H1 (cell line): Measurements from ENCODE around the gene ABCA1. TPM values are rescaled to one million over a fixed set of nuclear protein-coding genes. Genes with fewer than 3 reads are reported as not detected.

Source experiments
- CTCF ChIA-PET: fragments of 300-600 bp; sonication (Branson Sonifier 250); formaldehyde crosslinking; loops from one replicate; lab custom pipeline; 2021; ENCODE audit not compliant: partially characterized antibody; lab: Charles Lee
- POLR2A ChIA-PET: fragments of 300-600 bp; sonication (Branson Sonifier 250); formaldehyde crosslinking; loops from one replicate; lab custom pipeline; 2021; ENCODE audit warnings: inconsistent platforms; ENCODE audit not compliant: partially characterized antibody; lab: Charles Lee
- DNase-seq, 2 experiments: peaks; one replicate each; pipeline versions ENCODE4 v3.0.0 to v3.0.0-alpha.2; 2010 to 2022; ENCODE audit warnings: low spot score in 2 of 2, low read depth in 1 of 2, mixed read lengths in 1 of 2
- FAIRE-seq: peaks from 2 replicates; lab custom pipeline; 2011; peaks lifted over from hg19 to GRCh38; lab: Jason Lieb, UNC
- H2AFZ ChIP-seq: 2 replicates; pipeline ENCODE4 v1.8.1; 2012; ENCODE audit warnings: low read length, inconsistent platforms
- H2AK5ac ChIP-seq: 2 replicates; pipeline ENCODE4 v1.6.1; 2013; ENCODE audit warnings: low read depth, low read length
- H2BK120ac ChIP-seq: replicated peaks from 2 replicates; pipeline ENCODE3; 2013; ENCODE audit warnings: low read depth, low read length, inconsistent platforms
- H2BK12ac ChIP-seq: 2 replicates; pipeline ENCODE4 v1.6.1; 2013; ENCODE audit warnings: low read depth, low read length
- H2BK15ac ChIP-seq: 2 replicates; pipeline ENCODE4 v1.6.1; 2013; ENCODE audit warnings: low read length
- H2BK20ac ChIP-seq: 2 replicates; pipeline ENCODE4 v1.6.1; 2013; ENCODE audit warnings: low read length
- H2BK5ac ChIP-seq: 2 replicates; pipeline ENCODE4 v1.6.1; 2013; ENCODE audit warnings: low read depth, low read length
- H3K14ac ChIP-seq: 2 replicates; pipeline ENCODE4 v1.6.1; 2013; ENCODE audit warnings: inconsistent platforms; ENCODE audit not compliant: insufficient read length
- H3K18ac ChIP-seq: 2 replicates; pipeline ENCODE4 v1.6.1; 2013; ENCODE audit warnings: low read length; ENCODE audit errors: extremely low read depth
- H3K23ac ChIP-seq: 2 replicates; pipeline ENCODE4 v1.6.1; 2013; ENCODE audit warnings: inconsistent platforms; ENCODE audit not compliant: insufficient read length
- H3K23me2 ChIP-seq: 2 replicates; pipeline ENCODE4 v1.6.1; 2013; ENCODE audit warnings: low read depth, low read length
- H3K27ac ChIP-seq: 2 replicates; pipeline ENCODE4 v1.6.1; 2011; ENCODE audit warnings: low read depth, low read length, inconsistent platforms
- H3K27me3 ChIP-seq, 4 experiments: replicated peaks in 1 of 4; 1 replicate in 1 of 4; 2 replicates in 3 of 4; pipeline versions ENCODE4 v1.6.1 to v1.8.1; 2011 to 2013; ENCODE audit warnings: low read length in 3 of 4, mild to moderate bottlenecking in 3 of 4, inconsistent platforms in 2 of 4, mixed read lengths in 2 of 4, moderate library complexity in 1 of 4; ENCODE audit not compliant: control insufficient read depth in 3 of 4, insufficient read depth in 3 of 4; ENCODE audit errors: extremely low read depth in 1 of 4
- H3K36me3 ChIP-seq, 4 experiments: 2 replicates each; pipeline versions ENCODE4 v1.6.1 to v1.8.1; 2011 to 2013; ENCODE audit warnings: mild to moderate bottlenecking in 4 of 4, low read length in 3 of 4, moderate library complexity in 2 of 4, control low read depth in 1 of 4, inconsistent platforms in 1 of 4; ENCODE audit not compliant: insufficient read depth in 4 of 4, control insufficient read depth in 2 of 4
- H3K4ac ChIP-seq: replicated peaks from 2 replicates; pipeline ENCODE3; 2013; ENCODE audit warnings: low read length, low read depth, mixed read lengths, inconsistent platforms; ENCODE audit not compliant: insufficient read length
- H3K4me1 ChIP-seq, 4 experiments: replicated peaks in 1 of 4; 1 replicate in 1 of 4; 2 replicates in 3 of 4; pipeline versions ENCODE4 v1.6.1 to v1.8.1; 2011 to 2013; ENCODE audit warnings: low read length in 3 of 4, inconsistent platforms in 2 of 4, mixed read lengths in 1 of 4; ENCODE audit not compliant: insufficient read depth in 4 of 4, control insufficient read depth in 3 of 4
- H3K4me2 ChIP-seq, 2 experiments: 2 replicates each; pipeline versions ENCODE4 v1.6.1 to v1.8.1; 2011 to 2013; ENCODE audit warnings: low read depth in 2 of 2, low read length in 2 of 2, control low read depth in 1 of 2, inconsistent platforms in 1 of 2, mild to moderate bottlenecking in 1 of 2; ENCODE audit not compliant: insufficient read depth in 1 of 2
- H3K4me3 ChIP-seq, 4 experiments: fragments of 200-600, 300-600 bp in 1 of 4; sonication (generic), shearing (Covaris generic), sonication (Bioruptor Twin) in 1 of 4; 2 replicates each; pipeline versions ENCODE4 v1.5.1 to v1.8.1; 2011 to 2016; ENCODE audit warnings: low read length in 4 of 4, low read depth in 3 of 4, control low read depth in 2 of 4, inconsistent platforms in 2 of 4, mild to moderate bottlenecking in 2 of 4, mixed read lengths in 1 of 4, moderate library complexity in 1 of 4; ENCODE audit not compliant: insufficient read depth in 2 of 4; ENCODE audit errors: extremely low read depth in 1 of 4
- H3K56ac ChIP-seq: replicated peaks from 2 replicates; pipeline ENCODE3; 2013; ENCODE audit warnings: low read depth, mild to moderate bottlenecking, mixed read lengths, low read length, inconsistent platforms; ENCODE audit not compliant: insufficient read length
- H3K79me1 ChIP-seq: 2 replicates; pipeline ENCODE4 v1.6.1; 2013; ENCODE audit warnings: low read depth, low read length, control low read depth
- H3K79me2 ChIP-seq, 2 experiments: 2 replicates each; pipeline versions ENCODE4 v1.6.1 to v1.8.1; 2012 to 2013; ENCODE audit warnings: low read length in 2 of 2, mild to moderate bottlenecking in 2 of 2, inconsistent platforms in 1 of 2; ENCODE audit not compliant: insufficient read depth in 2 of 2, control insufficient read depth in 1 of 2
- H3K9ac ChIP-seq, 4 experiments: replicated peaks in 1 of 4; 1 replicate in 1 of 4; 2 replicates in 3 of 4; pipeline versions ENCODE4 v1.6.1 to v1.8.1; 2011 to 2013; ENCODE audit warnings: low read depth in 3 of 4, low read length in 3 of 4, control low read depth in 2 of 4, mild to moderate bottlenecking in 2 of 4, moderate library complexity in 2 of 4, inconsistent platforms in 1 of 4; ENCODE audit errors: extremely low read depth in 1 of 4
- H3K9me3 ChIP-seq, 2 experiments: 2 replicates each; pipeline versions ENCODE4 v1.6.1 to v1.8.1; 2012 to 2013; ENCODE audit warnings: mild to moderate bottlenecking in 2 of 2, moderate library complexity in 2 of 2, control low read depth in 1 of 2, inconsistent platforms in 1 of 2, low read depth in 1 of 2, low read length in 1 of 2, mixed read lengths in 1 of 2; ENCODE audit not compliant: insufficient read depth in 2 of 2
- H4K20me1 ChIP-seq, 2 experiments: replicated peaks in 1 of 2; 2 replicates each; pipeline versions ENCODE3 to v1.8.1; 2011 to 2013; ENCODE audit warnings: inconsistent platforms in 2 of 2, low read length in 2 of 2, mild to moderate bottlenecking in 1 of 2; ENCODE audit not compliant: insufficient read depth in 2 of 2, control insufficient read depth in 1 of 2
- H4K5ac ChIP-seq: 2 replicates; pipeline ENCODE4 v1.6.1; 2013; ENCODE audit warnings: low read length, low read depth, mixed read lengths, inconsistent platforms; ENCODE audit not compliant: insufficient read length
- H4K8ac ChIP-seq: 2 replicates; pipeline ENCODE4 v1.8.0; 2013; ENCODE audit warnings: mild to moderate bottlenecking, moderate library complexity, low read length, inconsistent platforms; ENCODE audit not compliant: insufficient read depth; ENCODE audit errors: extremely low read depth
- H4K91ac ChIP-seq: replicated peaks from 2 replicates; pipeline ENCODE3; 2013; ENCODE audit warnings: low read length, mixed read lengths, inconsistent platforms; ENCODE audit not compliant: insufficient read length
- ASH2L ChIP-seq: fragments of 200-600, 300-600 bp; sonication (generic); IDR thresholded peaks from one replicate; pipeline ENCODE4 v1.7.1; 2017; ENCODE audit warnings: low read length
- CBX5 ChIP-seq: fragments of 300-800, 300-1000 bp; sonication (generic); IDR thresholded peaks from 2 replicates; pipeline ENCODE4 v1.7.1; 2016; ENCODE audit warnings: antibody characterized with exemption, low read length, low read depth
- FOSL1 ChIP-seq: IDR thresholded peaks from 2 replicates; pipeline ENCODE4 v1.6.1; 2011; ENCODE audit warnings: mild to moderate bottlenecking, low read depth, low read length, moderate library complexity; ENCODE audit not compliant: insufficient read depth
- HDAC6 ChIP-seq: IDR thresholded peaks from one replicate; pipeline ENCODE4 v1.7.1; 2012; ENCODE audit warnings: low read depth, mild to moderate bottlenecking, inconsistent platforms, low read length, moderate library complexity
- KDM5A ChIP-seq: fragments of 200-600 bp; IDR thresholded peaks from 2 replicates; pipeline ENCODE4 v1.7.1; 2012; ENCODE audit warnings: mild to moderate bottlenecking, low read length, inconsistent platforms, mixed read lengths
- MAX ChIP-seq: IDR thresholded peaks from 2 replicates; pipeline ENCODE4 v1.6.1; 2012; ENCODE audit warnings: inconsistent platforms
- PHF8 ChIP-seq: fragments of 200-600 bp; sonication (generic); conservative IDR thresholded peaks from 2 replicates; pipeline ENCODE4 v1.7.1; 2012; ENCODE audit warnings: low read depth, mild to moderate bottlenecking, inconsistent platforms, low read length, moderate library complexity
- SIRT6 ChIP-seq: IDR thresholded peaks from one replicate; pipeline ENCODE4 v1.7.1; 2012; ENCODE audit warnings: low read length, inconsistent platforms
- SIX5 ChIP-seq: IDR thresholded peaks from 2 replicates; pipeline ENCODE4 v1.6.1; 2011; ENCODE audit warnings: mild to moderate bottlenecking, low read depth, low read length
- SP1 ChIP-seq: IDR thresholded peaks from 2 replicates; pipeline ENCODE4 v1.6.1; 2011; ENCODE audit warnings: low read depth, low read length
- TEAD4 ChIP-seq: IDR thresholded peaks from 2 replicates; pipeline ENCODE4 v1.6.1; 2012; ENCODE audit warnings: low read depth, low read length, inconsistent platforms, mixed read lengths
- WGBS, 2 experiments: shearing (Covaris generic) in 1 of 2; methylation state at CpG; one replicate each; pipeline versions ENCODE4 v1.1.6 to v1.1.7; 2013 to 2015; ENCODE audit warnings: low lambda C conversion rate in 2 of 2, mixed read lengths in 2 of 2, inconsistent platforms in 1 of 2, low coverage in 1 of 2, missing lambda C conversion rate in 1 of 2; ENCODE audit not compliant: insufficient replicate concordance in 2 of 2, insufficient coverage in 1 of 2, insufficient read length in 1 of 2; ENCODE audit errors: extremely low coverage in 1 of 2, missing lambda C conversion rate in 1 of 2; 5-methylcytosine and 5-hydroxymethylcytosine counted together
- polyA plus RNA-seq, 7 experiments: library from polyadenylated mRNA; depleted of rRNA in 3 of 7; stranded (reverse) in 5 of 7; unstranded in 2 of 7; fragments of >200 nt in 5 of 7; fragments of 200-250 nt in 2 of 7; gene quantifications; 1 replicate in 5 of 7; 2 replicates in 1 of 7; 4 replicates in 1 of 7; pipeline versions ENCODE4 v1.2.1 to v1.2.3, GENCODE V29; 2011 to 2013; ENCODE audit warnings: missing spikeins in 2 of 7, mixed read lengths in 2 of 7
- total RNA-seq: library from RNA; stranded (reverse); fragmentation: NEBNext Ultra II Directional; extraction: Animal tissue kit (Norgen Biotek cat#: 25700); gene quantifications from 2 replicates; pipeline ENCODE4 v1.2.1, GENCODE V29; 2021

Gene ABCA1
- total and polyA plus RNA-seq, 2 of the 8 experiments (the other 6 are each of a cell fraction or from before 2014, with no cell fraction given), result 6.9 to 7.8 TPM

DNA sequence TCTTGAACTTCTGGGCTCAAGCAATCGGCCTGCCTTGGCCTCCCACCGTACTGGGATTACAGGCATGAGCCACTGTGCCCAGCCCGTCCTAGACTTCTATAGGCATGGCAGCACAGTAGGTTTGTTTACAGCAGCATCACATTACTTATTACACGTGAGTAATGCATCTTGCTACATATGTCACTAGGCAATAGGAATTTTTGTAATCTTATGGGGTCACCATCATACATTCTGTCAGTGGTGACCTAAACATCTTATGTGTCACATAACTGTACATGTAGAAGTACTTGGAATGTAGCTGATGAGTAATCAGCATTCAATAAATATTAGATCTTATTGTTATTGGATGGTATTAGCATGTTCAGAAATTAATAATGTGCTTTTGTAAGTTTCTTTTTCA, 22.9 kb upstream of the ABCA1 start:
- FAIRE-seq, result no peak
- Histone ChIP-seq H3K56ac (no peak overlapping the region), H3K27me3 (no peaks in the 10 kb centered on the region), H4K20me1 (no peaks in the 10 kb centered on the region), H3K23ac (no peak overlapping the region), H3K36me3 (no peaks in the 10 kb centered on the region), H2AK5ac (no peak overlapping the region), H4K91ac (no peak overlapping the region), H2BK12ac (no peak overlapping the region), H4K8ac (no peak overlapping the region), H3K4me1 (no peaks in the 10 kb centered on the region), H3K79me2 (no peaks in the 10 kb centered on the region), H3K14ac (no peak overlapping the region), H3K27ac (no peak overlapping the region), H3K79me1 (no peaks in the 10 kb centered on the region), H3K4me3 (no peak overlapping the region), H3K9ac (no peak overlapping the region), H2AFZ (no peak overlapping the region), H4K5ac (peak overlapping the region; percentile 24)
- CTCF ChIA-PET, result no interaction called here
- WGBS, 2 experiments, result 91% methylated on average over 4 of the region's 4 CpGs; no CpG with 5 or more reads in 1 of the 2 experiments
- POLR2A ChIA-PET, result interaction anchor here (1.8 kb wide), 1 partner anchor 18 kb away, joined by 3 read pairs; no protein-coding TSS in a partner anchor
- TF ChIP-seq MAX (no peak), SP1 (no peak), PHF8 (no peak), CBX5 (no peak), KDM5A (no peak), HDAC6 (no peak), FOSL1 (no peak), ASH2L (no peak), SIRT6 (no peak), TEAD4 (no peak), SIX5 (no peak)
- TF ChIP-seq, all 59 proteins: peak for 0
- Histone ChIP-seq H2BK120ac (no peak overlapping the region), H2BK15ac (no peak overlapping the region), H3K23me2 (no peaks in the 10 kb centered on the region), H3K4ac (no peak overlapping the region), H3K18ac (no peak overlapping the region), H3K9me3 (no peaks in the 10 kb centered on the region), H2BK5ac (no peak overlapping the region), H3K4me2 (no peak overlapping the region), H2BK20ac (no peak overlapping the region)
- no peak for DNase-seq
